Neuron (in vitro differentiated cells): Measurements from ENCODE around the gene PEX5L.

ENCODE experiments used
- H2AFZ ChIP-seq: one replicate; pipeline ENCODE4 v1.6.1; 2013; ENCODE audit warnings: low read depth, mild to moderate bottlenecking, inconsistent platforms, low read length, moderate library complexity
- H3K27me3 ChIP-seq: one replicate; pipeline ENCODE4 v1.6.1; 2013; ENCODE audit warnings: low read length; ENCODE audit not compliant: insufficient read depth
- H3K36me3 ChIP-seq: one replicate; pipeline ENCODE4 v1.6.1; 2013; ENCODE audit warnings: low read length; ENCODE audit not compliant: insufficient read depth
- H3K4me1 ChIP-seq: one replicate; pipeline ENCODE4 v1.6.1; 2013; ENCODE audit warnings: low read length; ENCODE audit not compliant: insufficient read depth
- H3K4me3 ChIP-seq: 2 replicates; pipeline ENCODE4 v1.5.1; 2013; ENCODE audit warnings: mild to moderate bottlenecking, low read length, moderate library complexity
- H3K9me3 ChIP-seq: one replicate; pipeline ENCODE4 v1.6.1; 2013; ENCODE audit warnings: low read length

PEX5L gene

DNA sequence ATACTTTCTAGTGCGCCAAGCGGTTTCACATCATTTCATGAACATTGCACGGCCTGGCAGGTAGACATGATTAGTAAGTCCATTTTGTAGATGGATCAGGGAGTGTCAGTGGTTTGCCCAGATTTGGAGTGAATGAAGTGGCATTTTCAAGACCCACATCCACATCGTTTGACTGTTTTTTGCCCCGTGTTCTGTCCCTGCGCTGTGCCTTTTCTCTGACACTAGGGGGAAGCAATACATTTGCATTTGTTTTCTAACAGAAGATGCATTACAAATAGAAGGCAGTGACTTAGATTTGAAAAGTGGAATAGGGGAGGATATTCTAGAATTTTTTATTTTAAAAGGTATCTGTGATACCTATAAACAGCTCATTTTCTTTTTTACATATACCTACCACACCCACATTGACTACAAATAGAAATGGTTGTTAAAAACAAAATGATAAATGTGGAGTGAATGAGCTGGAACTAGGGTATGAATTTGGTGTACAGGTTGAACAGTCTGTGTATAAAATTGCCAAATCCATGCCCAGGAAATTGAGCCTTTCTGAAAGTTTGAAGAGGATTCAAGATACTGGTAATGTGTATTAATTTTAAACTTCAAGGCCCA, 285.9 kb downstream of the PEX5L start:
- Histone ChIP-seq H3K9me3 (no peaks in the 10 kb centered on the region), H3K36me3 (peaks cover 15% of the 10 kb centered on the region), H3K4me3 (no peak overlapping the region), H3K27me3 (no peaks in the 10 kb centered on the region), H2AFZ (no peak overlapping the region), H3K4me1 (no peaks in the 10 kb centered on the region)

GRCh38 chr3:179745716-179746115, 291.0 kb downstream of the PEX5L start:
- H3K36me3 ChIP-seq, result peaks cover 38% of the 10 kb centered on the region
- no peak overlapping the region for H2AFZ ChIP-seq
- H3K4me1 ChIP-seq, result no peaks in the 10 kb centered on the region

GRCh38 chr3:179745079-179745478, 291.7 kb downstream of the PEX5L start:
- H3K27me3 ChIP-seq, result no peaks in the 10 kb centered on the region
- H3K4me3 ChIP-seq, result no peak overlapping the region
- peaks cover 38% of the 10 kb centered on the region for H3K36me3 ChIP-seq
- no peaks in the 10 kb centered on the region for H3K9me3 ChIP-seq
- no peaks in the 10 kb centered on the region for H3K4me1 ChIP-seq
- H2AFZ ChIP-seq, result no peak overlapping the region

More at GRCh38 chr3:179745716-179746115, 291.0 kb downstream of the PEX5L start:
- Histone ChIP-seq H3K27me3 (no peaks in the 10 kb centered on the region), H3K9me3 (no peaks in the 10 kb centered on the region), H3K4me3 (no peak overlapping the region)
